Activated CD8-positive, alpha-beta memory T cell treated with anti-CD3 and anti-CD28 coated beads for 4 hours (primary cell): Measurements from ENCODE around the gene P2RX2.

ENCODE experiments used
- DNase-seq, 2 donors: peaks; one replicate each; pipeline ENCODE4 v3.0.0-alpha.2; 2020; ENCODE audit warnings: low read depth in 2 of 2

The P2RX2 gene

DNA sequence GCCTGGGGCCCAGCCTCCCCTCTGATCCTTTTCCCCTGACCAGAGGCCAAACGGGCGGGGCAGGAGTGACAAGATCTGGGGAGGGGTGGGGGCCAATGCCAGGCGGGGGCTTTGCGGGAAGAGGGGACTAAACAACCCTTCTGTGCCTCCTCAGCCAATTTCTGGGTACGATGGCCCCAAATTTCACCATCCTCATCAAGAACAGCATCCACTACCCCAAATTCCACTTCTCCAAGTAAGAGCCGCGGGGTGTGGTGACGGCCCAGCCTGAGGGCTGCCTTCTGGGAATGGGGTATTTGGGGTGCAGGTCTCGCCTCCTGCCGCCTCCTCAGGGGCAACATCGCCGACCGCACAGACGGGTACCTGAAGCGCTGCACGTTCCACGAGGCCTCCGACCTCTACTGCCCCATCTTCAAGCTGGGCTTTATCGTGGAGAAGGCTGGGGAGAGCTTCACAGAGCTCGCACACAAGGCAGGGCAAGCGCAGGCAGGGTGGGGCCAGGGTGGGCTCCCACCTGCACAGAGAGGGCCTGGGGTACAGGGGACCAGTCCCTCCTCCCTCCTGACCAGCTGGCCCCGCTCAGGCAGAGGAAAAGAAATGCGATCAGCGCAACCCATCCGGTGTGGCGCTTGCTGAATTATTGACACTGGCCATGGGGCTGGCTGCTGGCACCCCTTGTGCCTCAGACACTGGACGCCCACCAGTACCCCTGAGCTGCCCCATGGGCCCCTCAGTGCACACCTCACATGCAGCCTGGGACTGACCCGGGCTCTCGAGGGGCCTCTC, 1.7 kb downstream of the P2RX2 start:
- no peak for DNase-seq

DNA sequence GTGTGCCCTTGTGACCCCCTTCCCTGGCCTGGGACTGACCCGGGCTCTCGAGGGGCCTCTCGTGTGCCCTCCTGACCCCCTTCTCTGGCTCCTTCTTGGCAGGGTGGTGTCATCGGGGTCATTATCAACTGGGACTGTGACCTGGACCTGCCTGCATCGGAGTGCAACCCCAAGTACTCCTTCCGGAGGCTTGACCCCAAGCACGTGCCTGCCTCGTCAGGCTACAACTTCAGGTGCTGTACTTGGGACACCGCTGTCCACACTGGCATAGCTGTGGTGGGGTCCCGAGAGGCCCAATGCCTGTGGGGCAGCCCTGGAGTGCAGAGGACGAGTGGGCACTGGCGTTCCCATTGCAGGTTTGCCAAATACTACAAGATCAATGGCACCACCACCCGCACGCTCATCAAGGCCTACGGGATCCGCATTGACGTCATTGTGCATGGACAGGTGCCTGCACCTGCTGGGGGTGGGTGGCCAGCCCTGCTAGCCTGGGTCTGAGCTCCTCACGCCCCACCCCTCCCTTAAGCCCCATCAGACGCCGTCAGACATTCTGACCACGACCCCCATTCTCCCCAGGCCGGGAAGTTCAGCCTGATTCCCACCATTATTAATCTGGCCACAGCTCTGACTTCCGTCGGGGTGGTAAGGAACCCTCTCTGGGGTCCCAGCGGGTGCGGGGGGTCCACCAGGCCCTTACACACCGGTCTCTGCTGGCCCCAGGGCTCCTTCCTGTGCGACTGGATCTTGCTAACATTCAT, 2.5 kb downstream of the P2RX2 start:
- DNase-seq, result no peak

DNA sequence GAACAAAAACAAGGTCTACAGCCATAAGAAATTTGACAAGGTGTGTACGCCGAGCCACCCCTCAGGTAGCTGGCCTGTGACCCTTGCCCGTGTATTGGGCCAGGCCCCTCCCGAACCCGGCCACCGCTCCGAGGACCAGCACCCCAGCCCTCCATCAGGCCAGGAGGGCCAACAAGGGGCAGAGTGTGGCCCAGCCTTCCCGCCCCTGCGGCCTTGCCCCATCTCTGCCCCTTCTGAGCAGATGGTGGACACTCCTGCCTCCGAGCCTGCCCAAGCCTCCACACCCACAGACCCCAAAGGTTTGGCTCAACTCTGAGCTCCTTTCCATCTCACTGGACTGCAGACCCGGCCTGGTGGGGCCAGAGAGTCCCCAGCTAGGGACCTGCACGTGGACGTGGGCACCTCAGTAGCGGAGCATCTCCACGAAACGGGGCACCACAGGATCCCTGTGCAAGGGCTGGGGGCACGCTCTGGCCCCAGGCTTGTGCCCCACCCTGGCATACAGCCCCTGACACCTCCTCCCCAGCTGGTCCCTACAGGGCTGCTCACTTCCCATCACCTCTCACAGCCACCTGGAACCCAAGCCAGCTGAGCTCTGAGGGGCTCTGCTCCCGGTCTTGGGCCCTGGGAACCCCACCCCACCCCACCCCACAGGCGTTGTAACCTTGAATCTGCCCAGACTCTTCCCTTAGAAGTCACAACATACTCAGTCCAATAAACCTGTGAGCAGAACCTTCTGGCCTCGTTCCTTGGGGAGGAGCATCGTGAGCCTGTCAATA, 3.3 kb downstream of the P2RX2 start:
- DNase-seq, result no peak

DNA sequence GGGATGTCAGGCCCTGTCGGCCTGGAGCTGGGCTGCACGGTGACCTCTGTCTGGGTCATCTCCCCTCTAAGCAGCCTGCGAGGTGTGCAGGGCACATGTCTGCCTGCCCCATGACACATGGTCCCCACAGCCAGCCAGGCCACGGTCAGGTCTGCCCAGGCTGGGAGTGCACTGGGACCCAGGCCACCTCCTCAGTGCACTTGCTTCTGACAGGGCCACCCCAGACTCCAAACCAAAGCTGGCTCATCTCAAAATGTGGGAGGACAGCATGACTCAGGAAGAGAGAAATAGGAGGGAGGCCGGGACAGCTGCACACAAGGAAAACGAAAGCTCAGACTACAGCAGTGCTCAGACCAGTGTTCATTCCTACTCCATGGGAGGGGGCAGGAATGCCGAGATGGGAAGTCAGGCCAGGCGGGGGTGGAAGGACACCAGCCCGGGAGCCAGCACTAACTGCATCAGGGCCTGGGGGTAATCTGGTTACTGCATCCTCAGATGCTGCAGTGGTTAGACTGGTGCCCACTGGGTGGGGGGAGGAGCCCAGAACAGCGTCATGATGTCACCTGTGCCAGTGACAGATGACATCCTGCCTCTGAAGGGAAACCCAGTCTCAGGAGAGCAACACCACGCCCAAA, 4.0 kb downstream of the P2RX2 start:
- DNase-seq, result no peak

DNA sequence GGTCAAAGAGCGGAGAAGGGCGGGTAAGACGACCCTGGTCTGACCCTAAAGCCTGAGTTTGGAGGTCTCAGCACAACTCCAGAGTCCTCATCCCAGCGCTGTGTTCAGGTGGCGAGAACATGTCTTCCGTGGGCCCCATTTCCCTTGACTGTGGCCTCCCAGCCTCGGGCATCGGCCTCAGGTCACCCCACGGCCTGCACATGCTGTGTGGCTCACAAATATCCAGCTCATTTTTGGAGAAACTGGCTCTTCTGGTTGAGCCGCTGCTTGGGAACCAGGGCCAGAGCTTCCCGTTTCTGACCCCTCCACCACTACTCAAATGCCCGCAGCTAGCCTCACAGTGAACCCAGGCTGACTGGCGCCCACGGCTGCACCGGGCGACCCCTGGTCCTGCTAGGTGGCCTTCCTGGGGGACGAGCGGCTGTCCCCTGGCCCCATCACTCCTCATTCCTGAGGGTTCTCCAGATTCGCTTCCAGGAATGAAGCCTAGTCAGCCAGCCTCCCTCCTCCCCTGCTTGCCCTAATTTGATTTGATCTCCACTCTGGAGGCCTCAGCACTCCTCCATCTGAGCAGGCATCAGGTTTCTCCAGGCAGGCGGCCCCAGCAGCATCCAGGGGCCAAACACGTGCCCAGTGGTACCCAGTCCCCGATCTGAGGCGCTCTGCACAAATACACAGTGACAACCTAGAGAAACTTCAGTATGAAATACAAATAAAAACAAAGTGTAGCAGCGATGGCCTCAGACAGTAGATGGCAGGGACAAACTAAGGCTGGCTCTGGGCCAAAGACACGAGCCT, 4.7 kb downstream of the P2RX2 start:
- DNase-seq, result no peak

DNA sequence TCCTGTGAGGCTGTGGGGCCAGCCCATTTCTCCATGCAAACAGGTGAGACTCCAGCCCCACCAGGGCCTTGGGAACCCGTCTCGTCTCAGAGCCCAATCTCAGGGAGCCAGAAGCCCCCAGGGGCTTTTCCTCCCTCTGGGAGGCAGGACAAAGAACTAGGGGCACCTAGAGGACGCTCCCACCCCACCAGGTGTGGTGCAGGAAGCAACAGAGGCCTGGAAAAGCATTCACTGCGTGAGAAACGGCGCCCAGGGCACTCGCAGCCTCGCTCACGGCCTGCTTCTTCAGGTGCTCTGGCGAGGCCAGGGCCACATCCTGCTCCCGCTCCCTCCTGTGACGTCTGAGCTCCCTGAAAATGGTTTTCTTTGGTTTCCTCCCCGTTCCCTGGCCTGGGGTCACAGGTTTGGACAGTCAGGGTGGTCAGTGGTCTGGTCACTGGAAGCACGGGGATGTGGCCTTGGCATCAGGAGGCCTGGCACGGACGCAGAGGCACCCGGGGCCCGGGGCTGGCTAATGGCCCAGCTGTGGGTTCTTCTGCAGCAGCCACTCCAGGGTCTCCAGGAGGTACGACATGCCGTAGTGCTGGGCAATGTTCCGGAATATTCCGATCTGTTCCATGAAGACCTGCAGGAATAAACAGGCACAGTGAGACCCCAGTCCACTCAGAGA, 5.7 kb downstream of the P2RX2 start:
- DNase-seq, result no peak

DNA sequence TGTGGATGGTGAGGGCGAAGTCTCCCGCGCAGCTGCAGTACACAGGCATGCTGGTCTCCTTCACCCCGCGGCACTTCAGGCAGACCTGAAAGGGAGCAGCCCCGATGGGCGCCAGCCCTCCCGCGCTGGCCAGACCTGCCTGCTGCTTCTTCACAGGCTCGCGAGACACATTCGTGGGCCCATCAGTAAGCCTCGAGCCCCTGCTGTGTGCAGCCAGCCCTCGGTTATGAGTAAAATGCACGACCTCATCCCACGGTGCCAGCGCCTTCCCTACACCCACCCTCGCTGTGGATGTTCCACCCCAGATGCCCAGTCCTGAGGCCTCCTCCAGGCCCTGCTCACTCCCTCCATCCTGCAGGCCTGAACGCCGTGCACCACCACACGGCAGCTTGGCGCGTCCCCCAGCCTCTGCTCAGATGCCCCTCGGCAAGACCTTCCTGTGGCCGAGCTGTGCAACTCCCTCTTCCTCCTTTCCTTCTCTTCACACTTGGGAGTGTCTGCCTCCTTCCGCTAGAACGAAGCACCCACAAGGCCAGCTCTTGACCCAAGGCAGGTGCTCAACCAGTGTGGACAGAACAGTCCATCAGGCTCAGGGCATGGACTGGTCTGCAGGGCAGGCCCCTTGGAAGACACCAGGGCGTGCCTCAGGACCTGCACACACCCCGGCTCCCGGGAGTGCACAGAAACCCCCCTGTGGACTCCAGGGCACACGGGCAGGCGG, 6.5 kb downstream of the P2RX2 start:
- no peak for DNase-seq

DNA sequence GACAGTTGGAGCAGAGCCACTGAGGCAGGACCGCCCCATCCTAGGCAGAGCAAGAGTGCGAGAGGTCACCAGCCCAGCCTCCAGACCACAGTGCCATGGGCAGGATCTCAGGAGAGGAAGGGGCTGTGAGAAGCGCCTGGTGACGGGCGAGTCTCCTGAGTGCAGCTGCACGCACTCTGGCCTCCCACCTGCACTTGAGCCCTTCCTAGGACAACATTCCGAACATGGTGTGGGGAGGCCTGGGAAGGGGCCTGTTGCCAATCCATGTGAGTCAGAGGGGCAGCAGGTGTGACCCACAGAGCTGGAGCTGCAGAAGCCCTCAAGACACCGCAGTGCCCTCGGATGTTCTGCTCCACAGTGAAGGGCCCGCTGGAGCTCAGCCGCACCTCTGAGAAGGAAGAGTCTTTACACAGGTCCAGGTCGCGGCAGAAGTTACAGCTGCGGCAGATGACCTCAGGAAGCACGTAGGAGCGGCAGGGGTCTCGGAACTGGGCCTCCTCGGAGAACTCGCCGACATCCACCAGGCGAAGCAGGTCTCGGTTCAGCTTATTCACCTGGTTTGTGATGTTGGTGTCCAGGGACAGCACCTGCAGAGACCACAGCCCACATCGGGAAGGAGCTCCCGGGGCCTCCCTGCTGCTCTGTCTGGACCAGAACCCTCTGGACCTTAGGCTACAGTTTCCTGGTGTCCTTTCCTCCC, 7.3 kb downstream of the P2RX2 start:
- no peak for DNase-seq

DNA sequence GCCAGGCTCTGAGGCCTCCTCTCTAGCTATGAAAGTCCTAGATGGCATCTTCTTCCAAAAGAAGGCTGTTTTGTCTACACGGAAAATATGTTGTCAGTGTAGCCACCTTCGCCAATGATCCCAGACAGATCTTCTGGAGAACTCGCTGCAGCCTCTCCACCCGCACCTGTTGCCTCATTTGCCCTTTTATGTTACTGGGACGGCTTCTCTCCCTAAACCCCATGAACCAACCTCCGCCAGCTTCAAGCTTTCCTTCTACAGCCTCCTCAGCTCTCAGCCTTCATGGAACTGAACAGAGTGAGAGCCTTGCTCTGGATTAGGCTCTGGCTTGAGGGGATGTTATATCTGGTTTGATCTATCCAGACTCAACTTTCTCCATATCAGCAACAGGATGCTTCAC, 10.8 kb downstream of the P2RX2 start:
- no peak for DNase-seq

DNA sequence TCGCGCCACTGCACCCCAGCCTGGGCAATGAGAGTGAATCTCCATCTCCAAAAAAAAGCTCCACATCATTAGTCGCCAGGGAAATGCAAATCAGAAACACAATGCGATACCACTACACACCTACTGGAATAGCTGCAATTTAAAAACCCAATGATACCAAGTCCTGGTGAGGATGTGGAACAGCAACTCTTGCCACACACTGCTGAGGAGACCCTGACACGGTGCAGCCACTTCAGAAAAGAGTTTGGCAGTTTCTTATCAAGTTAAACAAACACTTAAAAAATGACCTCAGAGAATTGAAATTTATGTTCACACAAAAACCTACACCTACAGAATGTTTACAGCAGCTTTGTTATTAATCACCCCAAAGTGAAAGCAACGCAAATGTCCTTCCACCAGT, 12.1 kb downstream of the P2RX2 start:
- no peak for DNase-seq

DNA sequence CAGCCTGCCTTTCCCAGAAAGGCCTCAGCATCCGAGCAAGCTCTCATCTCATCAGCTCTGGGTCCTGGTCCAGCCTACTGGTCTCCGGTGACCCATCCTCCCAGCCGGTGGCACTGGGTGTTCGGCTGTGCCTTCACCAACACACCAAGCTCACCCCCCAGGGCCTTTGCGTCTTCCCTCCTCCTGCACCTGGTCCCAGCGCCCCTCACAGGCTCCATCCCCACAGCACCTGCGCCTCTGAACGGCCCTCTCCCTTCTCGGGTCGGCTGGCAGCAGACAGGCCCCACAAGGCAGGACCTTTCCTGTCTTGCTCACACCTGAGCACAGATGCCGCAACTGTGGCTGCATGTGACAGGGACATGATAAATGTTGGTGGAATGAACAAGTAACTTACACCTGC, 13.1 kb downstream of the P2RX2 start:
- no peak for DNase-seq

DNA sequence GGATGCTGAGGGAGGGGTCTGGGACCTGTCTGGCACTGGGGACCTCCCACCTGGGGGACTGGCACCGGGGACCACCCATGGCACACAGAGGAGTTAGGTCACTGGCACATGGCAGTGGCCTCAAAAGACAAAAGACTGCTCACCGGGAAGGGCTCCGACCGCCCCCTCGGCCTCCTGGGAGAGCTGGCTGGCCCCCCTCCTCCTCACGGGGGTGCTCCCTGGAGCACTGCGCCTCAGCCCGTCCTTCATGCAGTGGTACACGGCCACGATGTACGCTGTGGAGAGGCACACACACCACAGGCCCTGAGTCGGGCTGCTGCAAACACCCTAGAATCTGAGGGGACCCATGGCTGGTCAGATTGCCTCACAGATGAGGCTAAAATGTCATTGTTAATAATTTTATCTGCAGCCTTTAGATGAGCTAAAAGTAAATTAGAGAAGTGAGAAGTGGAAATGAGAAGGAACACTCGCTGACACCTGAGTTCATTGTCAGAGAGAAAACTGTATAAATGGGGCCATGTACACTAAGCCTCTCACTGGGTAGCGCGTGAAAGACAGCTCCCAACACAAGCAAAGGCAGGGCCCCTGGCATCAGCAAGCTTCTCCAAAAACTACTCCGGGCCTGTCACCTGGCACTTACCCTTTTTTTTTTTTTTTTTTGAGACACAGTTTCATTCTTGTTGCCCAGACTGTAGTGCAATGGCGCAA, 14.1 kb downstream of the P2RX2 start:
- no peak for DNase-seq

DNA sequence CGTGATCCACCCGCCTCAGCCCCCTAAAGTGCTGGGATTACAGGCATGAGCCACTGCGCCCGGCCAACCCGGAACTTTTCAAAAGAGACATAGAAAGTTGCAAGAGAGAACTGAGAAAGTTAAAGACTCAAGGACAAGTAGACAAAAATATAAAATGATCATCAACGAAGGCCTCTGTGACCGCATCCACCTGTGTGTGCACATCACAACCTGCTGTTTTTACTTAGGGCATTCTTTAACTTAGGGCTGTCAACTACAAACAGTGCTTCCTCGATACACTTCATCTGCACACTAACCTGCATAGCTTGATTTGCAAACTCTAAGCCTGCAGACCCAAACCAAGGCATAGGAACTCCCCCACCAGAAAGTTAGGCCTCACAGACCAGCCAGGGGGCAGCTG, 14.8 kb downstream of the P2RX2 start:
- no peak for DNase-seq

DNA sequence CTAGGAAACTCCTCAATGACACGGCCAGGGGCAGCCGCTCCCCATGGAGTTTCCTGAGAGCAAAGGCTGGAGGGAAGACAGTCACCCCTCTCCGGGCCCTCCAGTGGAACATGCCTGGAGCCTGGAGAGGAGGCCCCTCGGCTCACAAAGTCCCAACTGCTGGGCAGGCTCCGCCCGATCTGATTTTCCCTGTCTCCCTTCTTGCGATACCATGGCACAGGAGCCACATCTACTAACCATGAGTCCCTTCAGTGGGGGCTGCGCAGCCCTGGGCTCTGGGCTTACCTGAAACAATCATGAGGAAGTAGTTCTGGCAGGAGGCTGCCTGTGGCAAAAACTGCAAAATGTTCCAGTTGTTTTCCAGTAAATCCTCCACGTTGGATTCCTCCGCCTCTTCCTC, 15.3 kb downstream of the P2RX2 start:
- no peak for DNase-seq

DNA sequence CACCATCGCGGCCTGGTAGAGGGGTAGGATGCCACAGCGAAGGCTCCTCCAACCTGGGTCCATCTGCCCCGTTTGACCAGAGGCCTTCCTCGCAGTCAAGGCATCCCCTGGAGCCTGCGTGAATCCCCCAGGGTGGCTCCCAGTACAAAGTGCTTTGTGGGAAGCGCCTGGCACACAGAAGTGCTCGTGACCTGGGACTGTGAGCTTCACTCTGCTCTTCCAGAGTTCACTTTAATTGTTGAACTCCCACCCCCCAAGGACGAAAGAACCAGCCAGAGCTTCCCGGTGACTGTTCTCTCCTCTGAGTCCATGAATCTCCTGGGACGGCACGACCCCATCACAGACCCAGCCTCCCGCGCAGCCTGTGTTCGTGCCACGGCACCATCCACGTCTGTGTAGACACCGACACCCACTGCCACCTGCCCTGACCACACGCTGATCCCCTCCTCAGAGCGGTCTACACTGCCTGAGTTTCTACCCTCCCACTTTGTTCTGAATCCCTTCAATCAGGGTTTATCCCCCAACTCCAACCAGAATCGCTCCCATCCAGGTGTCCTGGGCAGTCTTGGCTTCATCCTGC, 15.9 kb downstream of the P2RX2 start:
- DNase-seq, result no peak

DNA sequence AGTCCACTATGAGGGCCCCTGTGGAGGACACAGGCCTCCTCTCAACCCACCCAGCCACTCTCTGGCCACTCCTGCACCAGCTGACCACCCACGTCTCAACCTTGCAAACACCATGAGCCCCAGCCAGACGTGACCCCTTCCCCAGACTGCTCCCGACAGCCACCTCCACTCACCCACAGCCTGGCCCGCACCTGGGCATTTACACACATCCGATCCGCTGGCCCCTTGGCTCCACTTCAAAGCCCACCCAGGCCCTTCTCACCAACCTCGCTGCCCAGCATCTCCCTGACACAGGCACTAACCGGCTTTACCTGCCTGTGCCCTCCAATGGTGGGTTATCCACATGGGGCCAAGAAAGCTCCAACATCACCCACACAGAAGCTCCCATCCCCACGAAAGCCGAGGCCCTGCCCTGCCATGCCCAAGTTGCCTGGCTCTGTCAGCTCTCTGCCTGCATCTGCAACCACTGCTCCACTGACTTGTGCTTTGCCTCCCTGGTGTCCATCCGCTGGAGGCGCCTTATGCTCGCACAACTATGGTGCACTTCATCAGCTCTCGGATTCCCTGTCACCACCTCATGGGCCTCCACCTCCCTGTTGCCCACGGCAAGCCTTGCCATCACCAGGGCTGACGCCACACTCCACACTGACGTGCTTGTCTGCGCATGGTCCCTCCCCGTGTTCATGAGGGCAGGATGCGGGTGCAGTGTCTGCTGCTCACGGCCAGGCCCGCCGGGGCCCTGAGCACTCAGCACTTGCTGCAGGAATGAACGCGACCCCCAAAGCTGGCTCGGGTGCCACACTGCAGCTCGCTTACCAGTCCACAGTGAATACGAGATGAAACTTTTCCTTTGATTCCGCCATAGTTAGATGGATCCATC, 16.7 kb downstream of the P2RX2 start:
- no peak for DNase-seq

DNA sequence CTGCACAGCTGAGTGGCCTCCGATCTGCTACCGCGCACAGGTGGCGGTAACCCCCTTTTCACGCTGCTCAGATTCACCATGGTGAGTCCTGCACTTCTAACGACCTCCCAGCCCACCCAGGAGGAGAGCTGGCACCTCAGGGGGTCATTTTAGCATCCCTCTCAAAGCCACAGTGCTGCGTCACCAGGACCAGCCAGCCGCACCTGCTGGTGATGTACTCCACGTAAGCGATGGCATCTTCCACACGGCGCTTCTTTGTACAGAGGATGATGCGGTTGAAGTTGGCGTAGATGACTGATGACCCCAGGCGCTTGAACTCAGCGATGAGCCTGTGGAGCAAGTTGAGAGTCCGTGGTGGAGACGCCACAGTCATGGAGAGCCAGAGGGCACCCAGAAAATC, 19.2 kb downstream of the P2RX2 start:
- no peak for DNase-seq
